Lung (tissue), 12 donors: ENCODE data around the gene GPR39. TPM values are rescaled to one million over a fixed set of nuclear protein-coding genes. Genes with fewer than 3 reads are reported as not detected.

Source experiments
- ATAC-seq: fragments of 200-7000 bp; cut with Tn5 transposase; one replicate; pipeline ENCODE4 v1.9.1; 2020; ENCODE audit warnings: moderate number of reproducible peaks; ENCODE audit not compliant: insufficient read depth, low FRiP score
- DNase-seq, 3 donors: peaks; one replicate each; pipeline ENCODE4 v3.0.0-alpha.2; 2013 to 2017
- H3K27ac ChIP-seq, 2 donors: one replicate each; pipeline ENCODE4 v1.5.1; 2013; ENCODE audit warnings: mild to moderate bottlenecking in 2 of 2, moderate library complexity in 2 of 2, control low read depth in 1 of 2, inconsistent platforms in 1 of 2, low read depth in 1 of 2, low read length in 1 of 2
- H3K27me3 ChIP-seq, 3 donors: one replicate each; pipeline ENCODE4 v1.5.1; 2013; ENCODE audit warnings: low read length in 2 of 3; ENCODE audit not compliant: control insufficient read depth in 3 of 3, insufficient read depth in 3 of 3
- H3K36me3 ChIP-seq, 4 donors: one replicate each; pipeline ENCODE4 v1.5.1; 2013; ENCODE audit warnings: low read length in 4 of 4, mild to moderate bottlenecking in 1 of 4, moderate library complexity in 1 of 4; ENCODE audit not compliant: control insufficient read depth in 4 of 4, insufficient read depth in 4 of 4
- H3K4me1 ChIP-seq, 5 donors: one replicate each; pipeline ENCODE4 v1.5.1; 2013; ENCODE audit warnings: low read length in 5 of 5, mild to moderate bottlenecking in 2 of 5, moderate library complexity in 1 of 5; ENCODE audit not compliant: control insufficient read depth in 5 of 5, insufficient read depth in 5 of 5
- H3K4me3 ChIP-seq: one replicate; pipeline ENCODE4 v1.5.1; 2013; ENCODE audit warnings: mild to moderate bottlenecking, control low read depth, moderate library complexity
- H3K9ac ChIP-seq, 2 donors: one replicate each; pipeline ENCODE4 v1.5.1; 2013; ENCODE audit warnings: low read length in 2 of 2, control low read depth in 1 of 2; ENCODE audit not compliant: insufficient read depth in 1 of 2
- H3K9me3 ChIP-seq, 4 donors: one replicate each; pipeline ENCODE4 v1.5.1; 2013; ENCODE audit warnings: low read length in 3 of 4, mild to moderate bottlenecking in 1 of 4, moderate library complexity in 1 of 4; ENCODE audit not compliant: control insufficient read depth in 4 of 4, insufficient read depth in 3 of 4
- WGBS, 2 donors: extraction: QIAGEN DNeasy Blood & Tissue Kit; methylation state at CpG; one replicate each; pipeline ENCODE4 v1.1.7; 2013; 5-methylcytosine and 5-hydroxymethylcytosine counted together
- polyA plus RNA-seq, 2 donors: library from polyadenylated mRNA; stranded (reverse); fragments of 200-250 nt; gene quantifications; one replicate each; pipeline ENCODE4 v1.2.1, GENCODE V29; 2013
- total RNA-seq, 2 donors: library from RNA; depleted of rRNA in 1 of 2; stranded (reverse); fragments of >200 nt in 1 of 2; gene quantifications; one replicate each; pipeline ENCODE4 v1.2.1, GENCODE V29; 2014 to 2021
- TF ChIP-seq, protein P1 (sequence below): IDR thresholded peaks from 2 replicates; pipeline ENCODE4 v1.5.1; 2012; ENCODE audit warnings: mild to moderate bottlenecking; ENCODE audit errors: control extremely low read depth, extremely low read depth
- donor health status: control.
- donor health status: control.
- donor health status: Bipolar disorder and iron deficiency.
- donor health status: healthy.
- donor health status: DM: yes; HTN: yes; CAD: no.

GPR39 gene
- total and polyA plus RNA-seq, 4 donors = 5.8 to 15.3 (median 11.1) TPM

DNA sequence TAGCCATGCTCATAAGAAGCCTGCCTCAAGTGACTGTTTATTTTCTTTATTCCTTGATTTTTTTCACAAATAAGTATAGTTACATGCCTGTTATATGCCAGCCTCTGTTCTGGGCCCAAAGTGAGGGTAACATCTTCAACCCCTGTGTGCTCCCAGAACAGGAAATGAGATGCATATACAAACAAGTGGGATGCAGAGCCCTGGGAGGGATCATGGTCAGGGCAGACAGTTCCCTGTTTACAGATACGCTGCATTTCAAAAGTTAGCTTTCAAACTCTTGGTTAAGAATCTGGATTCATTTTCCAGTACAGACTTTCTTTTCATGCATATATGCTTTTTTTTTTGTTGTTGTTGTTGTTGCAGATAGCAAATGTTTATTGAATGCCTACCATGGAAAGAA, 24.4 kb downstream of the GPR39 start:
- Histone ChIP-seq H3K27me3 (no peaks in the 10 kb centered on the region), H3K4me3 (no peak overlapping the region), H3K9ac (no peak overlapping the region), H3K9me3 (peaks cover 0 to 8% (median 0%) of the 10 kb centered on the region in 4 donors), H3K4me1 (peaks cover 0 to 2% (median 0%) of the 10 kb centered on the region in 5 donors), H3K36me3 (no peaks in the 10 kb centered on the region), H3K27ac (no peak overlapping the region)
- TF ChIP-seq, protein P1, sequence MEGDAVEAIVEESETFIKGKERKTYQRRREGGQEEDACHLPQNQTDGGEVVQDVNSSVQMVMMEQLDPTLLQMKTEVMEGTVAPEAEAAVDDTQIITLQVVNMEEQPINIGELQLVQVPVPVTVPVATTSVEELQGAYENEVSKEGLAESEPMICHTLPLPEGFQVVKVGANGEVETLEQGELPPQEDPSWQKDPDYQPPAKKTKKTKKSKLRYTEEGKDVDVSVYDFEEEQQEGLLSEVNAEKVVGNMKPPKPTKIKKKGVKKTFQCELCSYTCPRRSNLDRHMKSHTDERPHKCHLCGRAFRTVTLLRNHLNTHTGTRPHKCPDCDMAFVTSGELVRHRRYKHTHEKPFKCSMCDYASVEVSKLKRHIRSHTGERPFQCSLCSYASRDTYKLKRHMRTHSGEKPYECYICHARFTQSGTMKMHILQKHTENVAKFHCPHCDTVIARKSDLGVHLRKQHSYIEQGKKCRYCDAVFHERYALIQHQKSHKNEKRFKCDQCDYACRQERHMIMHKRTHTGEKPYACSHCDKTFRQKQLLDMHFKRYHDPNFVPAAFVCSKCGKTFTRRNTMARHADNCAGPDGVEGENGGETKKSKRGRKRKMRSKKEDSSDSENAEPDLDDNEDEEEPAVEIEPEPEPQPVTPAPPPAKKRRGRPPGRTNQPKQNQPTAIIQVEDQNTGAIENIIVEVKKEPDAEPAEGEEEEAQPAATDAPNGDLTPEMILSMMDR = no peak
- WGBS, 2 donors = 72 to 74% methylated on average over 1 of the region's 1 CpG
- DNase-seq (no peak), ATAC-seq (no peak)

DNA sequence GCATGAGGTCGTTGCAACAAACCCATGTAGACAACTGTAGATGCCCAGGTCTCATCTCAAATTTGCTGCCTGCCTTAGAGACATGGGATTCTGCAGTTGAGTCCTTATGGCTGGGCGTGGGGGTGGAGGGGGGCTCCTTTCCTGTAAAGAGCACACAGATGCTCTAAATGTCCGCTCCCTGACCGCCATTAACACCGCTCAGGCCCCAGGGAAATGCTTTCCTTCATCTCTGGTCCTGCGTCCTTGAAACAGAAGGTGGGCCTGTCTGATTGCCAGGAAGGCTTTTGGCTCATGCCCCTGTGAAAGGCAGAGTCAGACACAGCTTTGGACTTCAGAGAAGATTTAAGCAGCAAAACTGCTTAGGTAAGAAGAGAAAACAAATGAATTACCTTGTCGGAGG, 25.7 kb downstream of the GPR39 start:
- ATAC-seq = no peak
- no peaks in the 10 kb centered on the region for H3K36me3 ChIP-seq
- TF ChIP-seq, protein P1 = no peak
- peaks cover 0 to 2% (median 0%) of the 10 kb centered on the region in 5 donors for H3K4me1 ChIP-seq
- no peak for DNase-seq
- H3K4me3 ChIP-seq = no peak overlapping the region
- WGBS, 2 donors = 72 to 81% methylated on average over 7 of the region's 7 CpGs
- no peak overlapping the region for H3K9ac ChIP-seq
- no peaks in the 10 kb centered on the region for H3K27me3 ChIP-seq
- no peak overlapping the region for H3K27ac ChIP-seq
- peaks cover 0 to 8% (median 0%) of the 10 kb centered on the region in 4 donors for H3K9me3 ChIP-seq

DNA sequence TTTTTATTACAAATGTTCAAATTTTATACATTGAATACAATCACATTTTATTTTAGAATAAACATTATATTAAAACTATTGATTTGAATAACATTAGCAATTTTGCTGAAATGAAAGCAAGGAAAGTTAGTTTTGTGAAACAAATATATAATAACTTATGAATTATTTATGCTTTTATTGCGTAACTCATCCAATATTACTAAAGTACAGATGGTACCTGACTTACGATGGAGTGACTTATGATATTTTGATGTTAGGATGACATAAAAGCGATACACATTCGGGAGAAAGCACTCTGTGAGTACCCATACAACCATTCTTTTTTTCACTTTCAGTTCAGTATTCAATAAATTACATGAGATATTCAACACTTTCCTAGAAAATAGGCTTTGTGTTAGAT, 26.5 kb downstream of the GPR39 start:
- Histone ChIP-seq H3K27ac (no peak overlapping the region), H3K4me3 (no peak overlapping the region), H3K27me3 (no peaks in the 10 kb centered on the region), H3K9me3 (peaks cover 0 to 6% (median 0%) of the 10 kb centered on the region in 4 donors), H3K4me1 (peaks cover 0 to 3% (median 0%) of the 10 kb centered on the region in 5 donors), H3K9ac (no peak overlapping the region), H3K36me3 (no peaks in the 10 kb centered on the region)
- no peak for ATAC-seq
- 82 to 94% methylated on average over 4 of the region's 4 CpGs for WGBS, 2 donors
- TF ChIP-seq, protein P1 = no peak
- DNase-seq = no peak

DNA sequence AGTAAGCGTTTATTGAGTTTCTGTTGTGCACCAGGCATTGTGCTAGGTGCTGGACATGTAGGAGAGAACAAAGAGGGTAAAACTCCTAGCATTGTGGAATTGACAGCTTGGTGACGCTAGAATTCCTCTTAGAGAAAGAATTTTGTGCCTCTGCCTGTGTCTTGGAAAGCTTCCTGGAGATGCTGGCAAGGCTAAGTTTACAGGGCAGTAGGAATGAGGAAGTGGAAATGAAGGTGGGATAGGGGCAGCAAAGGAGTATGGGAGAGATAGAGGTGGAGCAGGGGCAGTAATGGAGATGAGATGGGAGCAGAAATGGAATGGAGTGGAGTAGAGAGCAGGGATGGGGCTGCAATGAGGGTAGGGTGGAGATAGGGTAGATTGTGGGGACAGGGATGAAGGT, 29.8 kb downstream of the GPR39 start:
- peaks cover 0 to 7% (median 0%) of the 10 kb centered on the region in 5 donors for H3K4me1 ChIP-seq
- peaks cover 0 to 6% (median 0%) of the 10 kb centered on the region in 4 donors for H3K9me3 ChIP-seq
- no peak overlapping the region for H3K4me3 ChIP-seq
- TF ChIP-seq, protein P1 = no peak
- H3K36me3 ChIP-seq = peaks cover 0 to 2% (median 0%) of the 10 kb centered on the region in 4 donors
- no peak for ATAC-seq
- 84 to 90% methylated on average over 2 of the region's 2 CpGs for WGBS, 2 donors
- H3K27me3 ChIP-seq = no peaks in the 10 kb centered on the region
- no peak overlapping the region for H3K27ac ChIP-seq
- H3K9ac ChIP-seq = no peak overlapping the region
- no peak for DNase-seq
